ENCODE data around the gene IFNGR1.
A peak's percentile ranks its signal among the peaks of the same experiment; 100 is the strongest.
"Not testable (repeated sequence)": the region's sequence is repeated elsewhere in the genome, so short reads cannot be mapped to it uniquely, and the experiment has no call there.

The IFNGR1 gene

DNA sequence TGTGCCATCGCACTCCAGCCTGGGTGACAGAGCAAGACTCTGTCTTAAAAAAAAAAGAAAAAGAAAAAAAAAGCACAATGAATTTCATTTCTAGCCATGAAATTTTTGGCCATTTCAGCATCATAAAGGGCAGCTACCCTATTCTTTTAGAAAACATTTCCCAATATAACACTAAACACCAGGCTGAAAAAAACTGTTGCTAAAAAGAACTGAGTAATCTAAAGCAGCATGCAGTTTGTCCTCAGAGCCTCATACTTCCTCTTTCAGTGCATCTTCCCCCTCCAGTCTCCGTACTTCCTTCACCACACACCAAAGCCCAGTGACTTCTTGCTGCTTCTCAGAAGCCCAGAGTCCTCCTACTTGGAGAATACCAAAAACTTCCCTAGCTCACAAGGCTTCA lies 5.6 kb upstream of the IFNGR1 start:
- H3K4me1 ChIP-seq (ENCODE audit: control insufficient read depth, insufficient read depth, low read length): peaks cover 1% of the 10 kb centered on the region
- WGBS, 2 experiments: 89 to 91% methylated on average over 2 of the region's 2 CpGs
- H3K27ac ChIP-seq (ENCODE audit: insufficient read depth, low read depth, low read length, poor library complexity, severe bottlenecking): no peak overlapping the region
- H3K4me3 ChIP-seq (ENCODE audit: insufficient read depth, low read depth, low read length): no peak overlapping the region
- no peaks in the 10 kb centered on the region for H3K9me3 ChIP-seq (ENCODE audit: control insufficient read depth, low read length)
- H3K27me3 ChIP-seq (ENCODE audit: control insufficient read depth, insufficient read depth, low read length, poor library complexity, severe bottlenecking): no peaks in the 10 kb centered on the region
- H3K36me3 ChIP-seq (ENCODE audit: control insufficient read depth, insufficient read depth, low read length): no peaks in the 10 kb centered on the region

DNA sequence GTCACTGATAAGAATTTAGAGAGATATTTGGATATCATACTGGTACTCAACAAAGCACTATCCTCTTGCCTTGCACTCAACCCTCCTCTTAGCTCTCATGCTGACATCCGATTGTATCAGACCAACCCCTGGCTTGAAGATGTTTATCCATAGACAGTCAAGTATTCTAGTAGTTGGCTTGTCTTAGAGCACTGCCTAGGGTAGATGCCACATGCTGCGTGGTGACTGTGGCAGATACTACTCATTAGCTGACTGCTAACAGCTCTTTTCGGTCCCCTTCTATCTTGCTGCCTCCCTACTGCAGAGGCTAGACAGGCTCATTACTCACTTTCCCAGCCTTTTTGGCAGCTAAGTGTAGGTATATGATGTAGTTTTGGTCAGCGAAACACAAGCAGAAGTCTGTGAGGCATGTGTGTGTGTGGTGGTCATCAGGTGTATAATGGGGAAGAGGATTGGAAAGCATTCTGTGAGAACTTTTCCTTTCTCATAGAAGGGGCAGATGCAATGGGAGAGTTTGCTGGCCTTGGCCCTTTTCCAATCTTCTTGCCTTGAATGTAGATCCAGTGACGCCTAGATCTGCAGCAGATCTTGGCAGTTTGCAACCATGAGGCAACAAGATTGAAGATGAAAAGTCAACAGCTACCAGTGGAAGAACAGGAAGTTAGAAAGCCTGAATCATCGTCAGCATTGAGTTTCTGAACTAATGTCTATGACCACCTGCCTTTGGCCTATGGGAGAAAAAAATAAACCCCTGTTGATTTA lies 4.4 kb upstream of the IFNGR1 start:
- H3K36me3 ChIP-seq (ENCODE audit: control insufficient read depth, insufficient read depth, low read length): no peaks in the 10 kb centered on the region
- 95 to 96% methylated on average over 6 of the region's 6 CpGs for WGBS, 2 experiments
- H3K4me1 ChIP-seq (ENCODE audit: control insufficient read depth, insufficient read depth, low read length): peaks cover 4% of the 10 kb centered on the region
- H3K27ac ChIP-seq (ENCODE audit: insufficient read depth, low read depth, low read length, poor library complexity, severe bottlenecking): no peak overlapping the region
- H3K9me3 ChIP-seq (ENCODE audit: control insufficient read depth, low read length): no peaks in the 10 kb centered on the region
- no peaks in the 10 kb centered on the region for H3K27me3 ChIP-seq (ENCODE audit: control insufficient read depth, insufficient read depth, low read length, poor library complexity, severe bottlenecking)
- H3K4me3 ChIP-seq (ENCODE audit: insufficient read depth, low read depth, low read length): no peak overlapping the region

DNA sequence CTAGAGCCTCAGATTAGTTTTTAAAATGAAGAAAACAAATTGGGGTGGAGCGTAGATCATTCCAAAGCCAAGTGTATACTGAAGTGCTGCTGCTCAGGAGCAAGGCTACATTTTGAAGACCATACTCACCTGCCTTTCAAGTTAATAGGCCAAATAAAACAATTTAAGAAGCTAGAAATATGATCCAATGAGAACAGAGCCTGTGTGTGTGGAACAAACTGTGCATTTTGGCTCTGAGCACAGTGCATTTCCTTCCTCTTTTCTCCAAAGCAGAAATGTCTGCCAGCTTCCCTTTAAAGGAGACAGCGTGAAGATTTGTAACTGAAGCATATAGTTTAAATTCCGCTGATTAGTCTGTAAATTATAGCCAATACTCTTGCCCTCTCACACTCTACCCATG lies 3.2 kb upstream of the IFNGR1 start:
- H3K36me3 ChIP-seq (ENCODE audit: control insufficient read depth, insufficient read depth, low read length): no peaks in the 10 kb centered on the region
- WGBS, 2 experiments: 90 to 94% methylated on average over 3 of the region's 3 CpGs

DNA sequence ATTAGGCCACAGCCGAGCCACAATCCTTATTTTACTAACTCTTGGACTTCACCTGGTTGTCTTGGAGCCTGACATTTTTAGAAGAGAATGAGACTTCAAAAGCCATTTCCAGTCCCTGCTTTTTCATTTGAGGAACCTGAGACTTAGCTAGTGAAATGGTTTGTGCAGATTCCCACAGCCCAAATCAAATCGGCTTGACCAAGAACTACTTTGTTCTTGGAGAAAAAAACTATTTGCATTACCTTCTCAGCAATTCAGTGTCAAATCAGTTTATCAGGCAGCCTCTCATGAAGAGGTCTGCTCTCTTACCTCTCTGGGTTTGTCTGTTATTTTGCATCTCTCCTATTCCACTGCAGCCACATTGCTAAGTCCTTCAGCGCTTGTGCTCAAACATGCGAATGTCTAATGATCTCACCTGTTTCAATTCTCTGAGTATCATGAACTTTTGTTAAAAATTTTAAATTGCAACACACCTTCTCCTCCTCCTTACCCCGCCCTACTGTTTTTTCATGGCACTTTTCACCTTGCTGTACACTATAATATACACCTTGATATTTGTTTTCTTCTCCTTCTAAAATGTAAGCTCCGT lies 573 bp upstream of the IFNGR1 start:
- Histone ChIP-seq H3K36me3 (ENCODE audit: control insufficient read depth, insufficient read depth, low read length) (no peaks in the 10 kb centered on the region), H3K27ac (ENCODE audit: insufficient read depth, low read depth, low read length, poor library complexity, severe bottlenecking) (no peak overlapping the region), H3K4me3 (ENCODE audit: insufficient read depth, low read depth, low read length) (peak overlapping the region; percentile 83), H3K4me1 (ENCODE audit: control insufficient read depth, insufficient read depth, low read length) (peaks cover 7% of the 10 kb centered on the region), H3K27me3 (ENCODE audit: control insufficient read depth, insufficient read depth, low read length, poor library complexity, severe bottlenecking) (no peaks in the 10 kb centered on the region), H3K9me3 (ENCODE audit: control insufficient read depth, low read length) (no peaks in the 10 kb centered on the region)
- WGBS, 2 experiments: 72 to 78% methylated on average over 5 of the region's 6 CpGs

More for the DNA sequence above, 3.2 kb upstream of the IFNGR1 start:
- Histone ChIP-seq H3K9me3 (ENCODE audit: control insufficient read depth, low read length) (no peaks in the 10 kb centered on the region), H3K4me1 (ENCODE audit: control insufficient read depth, insufficient read depth, low read length) (peaks cover 7% of the 10 kb centered on the region), H3K27ac (ENCODE audit: insufficient read depth, low read depth, low read length, poor library complexity, severe bottlenecking) (no peak overlapping the region), H3K27me3 (ENCODE audit: control insufficient read depth, insufficient read depth, low read length, poor library complexity, severe bottlenecking) (no peaks in the 10 kb centered on the region), H3K4me3 (ENCODE audit: insufficient read depth, low read depth, low read length) (no peak overlapping the region)

DNA sequence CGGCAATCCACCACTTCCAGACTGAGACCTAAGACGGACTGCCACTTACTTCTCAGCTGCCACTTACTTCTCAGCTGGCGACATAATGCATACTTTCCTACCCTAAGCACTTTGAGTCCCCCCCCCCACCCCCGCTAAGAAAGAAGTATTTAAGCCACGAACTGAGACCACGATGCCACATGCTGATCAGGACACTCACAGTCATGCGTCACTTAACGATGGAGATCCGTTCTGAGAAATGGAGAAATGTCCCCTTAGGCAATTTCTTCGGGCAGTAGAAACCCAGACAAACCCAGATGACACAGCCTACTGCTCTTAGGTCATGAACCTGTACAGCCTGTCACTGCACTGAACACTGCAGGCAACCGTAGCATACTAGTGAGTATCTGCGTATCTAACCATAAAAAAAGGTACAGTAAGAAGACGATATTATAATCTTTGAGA lies 690 bp downstream of the IFNGR1 start:
- no peaks in the 10 kb centered on the region for H3K9me3 ChIP-seq (ENCODE audit: control insufficient read depth, low read length)
- peak overlapping the region; percentile 78 for H3K27ac ChIP-seq (ENCODE audit: insufficient read depth, low read depth, low read length, poor library complexity, severe bottlenecking)
- peak overlapping the region; percentile 83 for H3K4me3 ChIP-seq (ENCODE audit: insufficient read depth, low read depth, low read length)
- no peaks in the 10 kb centered on the region for H3K36me3 ChIP-seq (ENCODE audit: control insufficient read depth, insufficient read depth, low read length)
- H3K4me1 ChIP-seq (ENCODE audit: control insufficient read depth, insufficient read depth, low read length): peaks cover 7% of the 10 kb centered on the region
- no peaks in the 10 kb centered on the region for H3K27me3 ChIP-seq (ENCODE audit: control insufficient read depth, insufficient read depth, low read length, poor library complexity, severe bottlenecking)
- WGBS, 2 experiments: 6 to 7% methylated on average over 12 of the region's 13 CpGs

DNA sequence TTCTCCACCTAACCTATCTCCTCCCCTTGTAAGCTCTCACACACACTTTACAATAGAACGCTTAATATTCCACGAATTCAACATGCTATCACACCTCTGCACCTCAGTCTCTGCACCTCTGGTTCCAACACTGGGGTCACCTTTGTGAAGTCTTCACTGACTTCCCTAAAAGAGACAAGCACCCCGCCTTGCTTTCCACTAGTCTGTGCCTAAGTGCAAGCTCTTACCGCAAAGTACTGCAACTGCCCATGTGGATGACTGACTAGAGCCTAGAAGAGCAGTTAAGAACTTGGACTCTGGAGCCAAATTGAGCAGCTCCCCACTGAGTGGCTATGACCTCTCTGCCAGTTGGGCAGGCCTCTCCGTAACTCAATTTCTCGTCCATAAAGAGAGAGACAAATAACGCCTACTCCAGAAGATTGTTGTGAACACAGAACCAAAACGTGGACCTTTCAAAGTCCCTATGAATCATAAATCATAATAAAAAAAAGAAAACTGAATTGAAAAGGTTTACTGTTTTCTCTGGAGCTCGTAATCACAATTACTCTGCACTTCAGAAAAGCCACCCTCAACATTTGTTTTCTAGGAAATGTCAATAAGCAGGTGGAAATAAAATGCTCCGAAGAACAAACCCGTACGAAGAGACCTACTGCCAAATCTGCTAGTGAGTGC lies 1.2 kb downstream of the IFNGR1 start:
- Histone ChIP-seq H3K4me1 (ENCODE audit: control insufficient read depth, insufficient read depth, low read length) (peaks cover 7% of the 10 kb centered on the region), H3K27me3 (ENCODE audit: control insufficient read depth, insufficient read depth, low read length, poor library complexity, severe bottlenecking) (no peaks in the 10 kb centered on the region), H3K36me3 (ENCODE audit: control insufficient read depth, insufficient read depth, low read length) (no peaks in the 10 kb centered on the region), H3K4me3 (ENCODE audit: insufficient read depth, low read depth, low read length) (peak overlapping the region; percentile 83), H3K27ac (ENCODE audit: insufficient read depth, low read depth, low read length, poor library complexity, severe bottlenecking) (no peak overlapping the region), H3K9me3 (ENCODE audit: control insufficient read depth, low read length) (no peaks in the 10 kb centered on the region)
- WGBS, 2 experiments: 71 to 80% methylated on average over 10 to 12 of the region's 12 CpGs

DNA sequence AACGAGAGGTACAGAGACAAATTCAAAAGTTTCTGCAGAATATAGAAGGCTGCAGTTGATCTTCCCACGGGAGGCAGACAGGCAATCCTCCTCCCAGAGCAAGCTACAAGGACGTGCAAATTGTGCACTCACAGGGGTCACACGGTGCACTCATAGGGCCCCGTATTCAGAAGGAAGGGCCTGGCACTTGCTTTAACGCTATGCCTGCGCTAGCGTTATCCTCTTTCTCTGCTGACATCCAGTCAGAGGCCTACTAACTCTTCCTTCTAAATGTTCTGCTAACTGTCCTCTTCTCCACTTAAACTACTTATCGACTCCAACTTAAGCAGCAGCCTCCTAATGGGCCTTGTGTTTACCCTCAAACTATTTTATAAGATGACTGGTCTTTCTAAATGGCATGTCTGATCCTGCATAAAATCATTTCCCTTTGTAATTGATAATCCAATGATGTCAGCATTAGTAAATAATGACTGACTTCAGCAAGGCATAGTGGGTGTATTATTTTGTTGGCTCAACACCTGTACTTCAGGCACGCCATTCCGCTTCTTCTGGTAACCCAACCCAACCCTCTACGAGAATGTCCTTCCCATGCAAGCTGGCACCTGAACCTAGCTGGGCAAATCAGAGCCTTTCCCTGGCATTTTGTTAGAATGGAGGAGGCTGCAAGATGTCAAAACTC lies 2.2 kb downstream of the IFNGR1 start:
- 85 to 87% methylated on average over 12 of the region's 12 CpGs for WGBS, 2 experiments
- no peaks in the 10 kb centered on the region for H3K27me3 ChIP-seq (ENCODE audit: control insufficient read depth, insufficient read depth, low read length, poor library complexity, severe bottlenecking)
- H3K36me3 ChIP-seq (ENCODE audit: control insufficient read depth, insufficient read depth, low read length): no peaks in the 10 kb centered on the region
- no peak overlapping the region for H3K27ac ChIP-seq (ENCODE audit: insufficient read depth, low read depth, low read length, poor library complexity, severe bottlenecking)
- H3K4me3 ChIP-seq (ENCODE audit: insufficient read depth, low read depth, low read length): no peak overlapping the region
- H3K9me3 ChIP-seq (ENCODE audit: control insufficient read depth, low read length): no peaks in the 10 kb centered on the region
- peaks cover 7% of the 10 kb centered on the region for H3K4me1 ChIP-seq (ENCODE audit: control insufficient read depth, insufficient read depth, low read length)

DNA sequence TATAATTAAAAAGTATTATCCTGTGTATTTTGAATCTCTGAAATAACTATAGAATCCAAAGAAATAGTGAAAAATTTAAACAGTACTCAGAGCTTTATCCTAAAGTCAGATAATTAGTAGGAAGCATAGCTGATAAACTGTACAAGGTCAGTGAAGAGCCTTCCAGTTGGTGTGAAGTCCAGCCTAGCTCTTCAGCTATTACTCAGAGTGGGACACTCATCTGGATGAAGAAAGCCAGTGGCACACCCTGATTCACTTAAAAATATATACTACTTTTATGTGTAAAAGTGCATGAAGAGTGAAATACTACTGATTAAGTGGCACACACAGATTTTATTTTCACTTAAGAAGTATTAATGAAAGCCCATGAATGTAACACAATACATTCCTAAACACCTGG lies 3.1 kb downstream of the IFNGR1 start:
- H3K36me3 ChIP-seq (ENCODE audit: control insufficient read depth, insufficient read depth, low read length): no peaks in the 10 kb centered on the region
- H3K27ac ChIP-seq (ENCODE audit: insufficient read depth, low read depth, low read length, poor library complexity, severe bottlenecking): no peak overlapping the region
- peaks cover 7% of the 10 kb centered on the region for H3K4me1 ChIP-seq (ENCODE audit: control insufficient read depth, insufficient read depth, low read length)
- no peak overlapping the region for H3K4me3 ChIP-seq (ENCODE audit: insufficient read depth, low read depth, low read length)
- no peaks in the 10 kb centered on the region for H3K9me3 ChIP-seq (ENCODE audit: control insufficient read depth, low read length)
- no peaks in the 10 kb centered on the region for H3K27me3 ChIP-seq (ENCODE audit: control insufficient read depth, insufficient read depth, low read length, poor library complexity, severe bottlenecking)

DNA sequence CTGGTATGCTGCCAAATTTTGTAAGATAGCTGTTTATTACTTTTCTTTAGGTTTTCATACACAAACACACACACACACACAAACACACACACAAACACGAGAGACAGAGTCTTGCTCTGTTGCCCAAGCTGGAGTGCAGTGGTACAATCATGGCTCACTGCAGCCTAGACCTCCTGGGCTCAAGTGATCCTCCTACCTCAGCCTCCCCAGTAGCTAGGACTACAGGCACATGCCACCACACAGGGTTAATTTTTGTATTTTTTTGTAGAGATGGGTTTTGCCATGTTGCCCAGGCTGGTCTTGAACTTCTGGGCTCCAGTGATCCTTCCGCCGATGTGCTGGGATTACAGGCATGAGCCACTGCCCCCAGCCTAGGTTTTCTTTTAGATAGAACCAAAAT lies 3.6 kb downstream of the IFNGR1 start:
- not testable (repeated sequence) for H3K4me3 ChIP-seq (ENCODE audit: insufficient read depth, low read depth, low read length); H3K27me3 ChIP-seq (ENCODE audit: control insufficient read depth, insufficient read depth, low read length, poor library complexity, severe bottlenecking); H3K9me3 ChIP-seq (ENCODE audit: control insufficient read depth, low read length); H3K4me1 ChIP-seq (ENCODE audit: control insufficient read depth, insufficient read depth, low read length); H3K36me3 ChIP-seq (ENCODE audit: control insufficient read depth, insufficient read depth, low read length); H3K27ac ChIP-seq (ENCODE audit: insufficient read depth, low read depth, low read length, poor library complexity, severe bottlenecking)
- WGBS, 2 experiments: 96 to 100% methylated on average over 3 of the region's 3 CpGs

DNA sequence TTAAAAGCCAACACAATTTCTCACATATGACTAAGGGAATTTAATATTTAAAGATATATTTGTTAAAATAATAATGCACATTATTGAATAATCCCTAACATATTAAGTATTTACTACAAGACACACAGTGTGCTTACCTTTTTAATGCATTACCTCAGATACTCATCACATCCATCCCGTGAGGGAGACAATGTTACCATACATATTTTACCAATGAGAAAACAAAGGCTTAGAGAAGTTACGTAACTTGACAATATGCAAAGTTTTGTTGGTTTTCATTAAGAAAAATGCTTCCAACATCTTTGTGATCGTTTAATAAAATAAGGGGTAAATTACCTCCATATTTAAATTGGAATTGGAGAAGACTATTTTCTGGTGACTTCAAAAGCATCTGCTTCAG lies 4.3 kb downstream of the IFNGR1 start:
- Histone ChIP-seq H3K36me3 (ENCODE audit: control insufficient read depth, insufficient read depth, low read length) (no peaks in the 10 kb centered on the region), H3K27ac (ENCODE audit: insufficient read depth, low read depth, low read length, poor library complexity, severe bottlenecking) (no peak overlapping the region), H3K4me1 (ENCODE audit: control insufficient read depth, insufficient read depth, low read length) (peaks cover 7% of the 10 kb centered on the region), H3K4me3 (ENCODE audit: insufficient read depth, low read depth, low read length) (no peak overlapping the region), H3K27me3 (ENCODE audit: control insufficient read depth, insufficient read depth, low read length, poor library complexity, severe bottlenecking) (no peaks in the 10 kb centered on the region), H3K9me3 (ENCODE audit: control insufficient read depth, low read length) (no peaks in the 10 kb centered on the region)
- 94 to 98% methylated on average over 2 to 3 of the region's 3 CpGs for WGBS, 2 experiments
